ENCODE results near the gene FIGNL2.

The FIGNL2 gene

GRCh38 chr12:51825216-51825615, 23.3 kb downstream of the FIGNL2 start:
- H3K27me3 ChIP-seq (ENCODE audit: control insufficient read depth, insufficient read depth, low read length), result peaks cover 14% of the 10 kb centered on the region
- H3K9ac ChIP-seq (ENCODE audit: low read depth, low read length), result no peak overlapping the region
- H3K4me3 ChIP-seq (ENCODE audit: low read depth, low read length), result no peak overlapping the region
- H3K9me3 ChIP-seq (ENCODE audit: control insufficient read depth, insufficient read depth, low read length), result no peaks in the 10 kb centered on the region
- peaks cover 18% of the 10 kb centered on the region for H3K4me1 ChIP-seq (ENCODE audit: control insufficient read depth, insufficient read depth, low read length)
- H3K36me3 ChIP-seq (ENCODE audit: control insufficient read depth, insufficient read depth, low read length), result peaks cover 3% of the 10 kb centered on the region

DNA sequence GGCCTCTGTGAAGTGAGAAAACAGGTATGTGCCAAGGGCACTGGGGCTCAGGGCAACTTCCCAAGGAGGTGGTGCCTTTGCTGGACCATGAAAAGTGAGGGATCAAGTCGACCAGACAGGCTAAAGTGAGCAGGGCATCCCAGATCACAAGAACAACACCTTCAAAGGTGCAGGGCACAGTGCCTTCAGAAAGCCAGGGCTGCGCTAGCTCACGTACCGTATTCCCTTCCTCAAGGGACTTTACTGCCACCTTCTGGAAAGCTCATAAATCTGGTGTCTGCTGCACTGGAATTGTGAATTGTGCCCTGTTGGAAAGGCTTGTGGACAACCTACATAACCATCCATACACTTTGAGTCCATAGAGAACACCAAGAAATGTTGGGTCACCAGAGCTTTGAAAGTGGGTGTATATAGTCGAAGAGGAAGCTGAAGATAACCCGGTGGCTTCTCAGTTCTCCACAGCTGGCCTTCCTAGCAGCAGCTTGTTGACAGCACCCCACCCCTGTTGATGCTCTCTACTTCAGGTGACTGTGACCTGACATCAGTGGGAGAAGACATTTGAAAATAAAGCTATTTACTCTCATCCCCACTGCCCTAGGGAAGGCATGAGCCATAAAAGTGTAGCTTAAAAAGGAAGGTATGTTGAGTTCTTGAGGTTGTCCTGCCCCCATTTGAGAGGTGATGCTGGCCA, 24.5 kb downstream of the FIGNL2 start:
- H3K4me3 ChIP-seq (ENCODE audit: low read depth, low read length), result no peak overlapping the region
- peaks cover 3% of the 10 kb centered on the region for H3K36me3 ChIP-seq (ENCODE audit: control insufficient read depth, insufficient read depth, low read length)
- H3K4me1 ChIP-seq (ENCODE audit: control insufficient read depth, insufficient read depth, low read length), result peaks cover 12% of the 10 kb centered on the region
- peaks cover 25% of the 10 kb centered on the region for H3K27me3 ChIP-seq (ENCODE audit: control insufficient read depth, insufficient read depth, low read length)
- no peak overlapping the region for H3K9ac ChIP-seq (ENCODE audit: low read depth, low read length)
- no peaks in the 10 kb centered on the region for H3K9me3 ChIP-seq (ENCODE audit: control insufficient read depth, insufficient read depth, low read length)

GRCh38 chr12:51822956-51823355, 25.6 kb downstream of the FIGNL2 start:
- peaks cover 3% of the 10 kb centered on the region for H3K36me3 ChIP-seq (ENCODE audit: control insufficient read depth, insufficient read depth, low read length)

DNA sequence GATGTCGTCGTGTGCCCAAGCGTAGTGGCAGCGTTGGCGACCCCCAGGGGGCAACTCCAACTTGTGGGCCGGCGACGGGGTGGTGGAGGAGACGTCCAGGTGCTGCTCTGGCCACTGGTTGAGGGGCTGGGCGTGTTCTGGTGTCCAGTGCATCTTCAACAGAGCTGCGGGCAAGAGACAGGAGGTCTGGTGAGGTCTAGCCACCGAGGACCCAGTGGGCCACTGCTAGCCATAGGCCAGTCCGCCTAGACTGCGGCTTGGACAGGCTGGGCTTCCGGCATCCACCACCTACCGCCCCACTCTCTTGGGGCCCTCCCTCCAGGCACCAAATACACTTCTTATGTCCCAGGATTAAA, 26.3 kb downstream of the FIGNL2 start:
- Histone ChIP-seq H3K4me3 (ENCODE audit: low read depth, low read length) (peak overlapping the region; percentile 70), H3K27me3 (ENCODE audit: control insufficient read depth, insufficient read depth, low read length) (peaks cover 35% of the 10 kb centered on the region), H3K9me3 (ENCODE audit: control insufficient read depth, insufficient read depth, low read length) (no peaks in the 10 kb centered on the region), H3K36me3 (ENCODE audit: control insufficient read depth, insufficient read depth, low read length) (peaks cover 3% of the 10 kb centered on the region), H3K9ac (ENCODE audit: low read depth, low read length) (no peak overlapping the region), H3K4me1 (ENCODE audit: control insufficient read depth, insufficient read depth, low read length) (no peaks in the 10 kb centered on the region)

More at GRCh38 chr12:51822956-51823355, 25.6 kb downstream of the FIGNL2 start:
- H3K4me3 ChIP-seq (ENCODE audit: low read depth, low read length), result no peak overlapping the region
- peaks cover 3% of the 10 kb centered on the region for H3K4me1 ChIP-seq (ENCODE audit: control insufficient read depth, insufficient read depth, low read length)
- no peaks in the 10 kb centered on the region for H3K9me3 ChIP-seq (ENCODE audit: control insufficient read depth, insufficient read depth, low read length)
- H3K27me3 ChIP-seq (ENCODE audit: control insufficient read depth, insufficient read depth, low read length), result peaks cover 29% of the 10 kb centered on the region
- no peak overlapping the region for H3K9ac ChIP-seq (ENCODE audit: low read depth, low read length)

- Histone ChIP-seq H3K36me3 (ENCODE audit: control insufficient read depth, insufficient read depth, low read length) (peaks cover 3% of the 10 kb centered on the region), H3K9me3 (ENCODE audit: control insufficient read depth, insufficient read depth, low read length) (no peaks in the 10 kb centered on the region), H3K9ac (ENCODE audit: low read depth, low read length) (peak overlapping the region; percentile 87), H3K4me1 (ENCODE audit: control insufficient read depth, insufficient read depth, low read length) (no peaks in the 10 kb centered on the region), H3K27me3 (ENCODE audit: control insufficient read depth, insufficient read depth, low read length) (peaks cover 40% of the 10 kb centered on the region), H3K4me3 (ENCODE audit: low read depth, low read length) (peak overlapping the region; percentile 70)
Measured at GRCh38 chr12:51821440-51822260, 26.9 kb downstream of the FIGNL2 start.

DNA sequence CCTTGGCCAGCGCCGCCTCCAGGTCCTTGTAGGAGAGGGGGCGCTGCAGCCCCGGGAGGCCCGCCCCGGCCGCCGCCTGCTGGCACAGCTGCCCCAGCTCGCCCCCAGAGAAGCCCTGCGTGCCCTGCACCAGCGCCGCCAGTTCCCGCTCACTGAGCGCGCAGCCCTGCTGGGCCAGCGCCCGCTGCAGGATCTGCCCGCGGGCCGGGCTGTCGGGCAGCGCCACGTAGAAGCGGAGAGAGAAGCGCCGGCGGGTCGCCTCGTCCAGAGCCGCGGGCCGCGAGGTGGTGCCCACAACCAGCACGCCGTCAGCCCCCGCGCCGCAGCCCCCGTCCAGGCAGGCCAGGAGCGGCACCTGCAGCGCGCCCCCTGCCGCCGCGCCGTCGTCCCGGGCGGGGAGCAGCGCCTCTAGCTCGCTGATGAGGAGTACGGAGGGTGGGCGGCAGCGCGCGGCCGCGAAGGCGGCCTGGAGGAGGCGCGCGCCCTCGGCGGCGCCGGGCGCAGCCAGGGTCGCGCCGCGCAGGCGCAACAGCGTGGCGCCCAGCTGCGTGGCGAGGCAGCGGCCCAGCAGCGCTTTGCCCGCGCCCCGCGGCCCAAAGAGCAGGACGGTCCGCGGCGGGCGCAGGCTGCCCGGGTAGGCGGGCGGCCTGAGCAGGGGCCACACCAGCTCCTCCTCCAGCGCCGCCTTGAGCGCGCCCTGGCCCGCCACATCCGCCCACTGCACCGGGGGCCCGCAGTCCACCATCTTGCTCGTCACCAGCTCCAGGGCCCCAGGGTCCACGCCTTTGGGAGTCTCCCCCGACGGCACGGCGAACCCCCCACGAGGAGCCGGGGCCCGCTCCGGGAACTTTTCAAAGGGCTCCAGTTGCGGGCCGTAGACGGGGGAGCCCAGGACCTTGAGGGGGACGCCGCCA, 27.7 kb downstream of the FIGNL2 start:
- Histone ChIP-seq H3K27me3 (ENCODE audit: control insufficient read depth, insufficient read depth, low read length) (peaks cover 47% of the 10 kb centered on the region), H3K9ac (ENCODE audit: low read depth, low read length) (peak overlapping the region; percentile 87), H3K9me3 (ENCODE audit: control insufficient read depth, insufficient read depth, low read length) (no peaks in the 10 kb centered on the region), H3K4me1 (ENCODE audit: control insufficient read depth, insufficient read depth, low read length) (no peaks in the 10 kb centered on the region), H3K4me3 (ENCODE audit: low read depth, low read length) (peak overlapping the region; percentile 70), H3K36me3 (ENCODE audit: control insufficient read depth, insufficient read depth, low read length) (peaks cover 3% of the 10 kb centered on the region)

GRCh38 chr12:51819736-51820525, 28.6 kb downstream of the FIGNL2 start:
- no peaks in the 10 kb centered on the region for H3K4me1 ChIP-seq (ENCODE audit: control insufficient read depth, insufficient read depth, low read length)
- H3K36me3 ChIP-seq (ENCODE audit: control insufficient read depth, insufficient read depth, low read length), result peaks cover 3% of the 10 kb centered on the region
- H3K9ac ChIP-seq (ENCODE audit: low read depth, low read length), result no peak overlapping the region
- H3K4me3 ChIP-seq (ENCODE audit: low read depth, low read length), result peak overlapping the region; percentile 70
- H3K9me3 ChIP-seq (ENCODE audit: control insufficient read depth, insufficient read depth, low read length), result no peaks in the 10 kb centered on the region
- peaks cover 55% of the 10 kb centered on the region for H3K27me3 ChIP-seq (ENCODE audit: control insufficient read depth, insufficient read depth, low read length)

- H3K9ac ChIP-seq (ENCODE audit: low read depth, low read length), result no peak overlapping the region
- peaks cover 3% of the 10 kb centered on the region for H3K36me3 ChIP-seq (ENCODE audit: control insufficient read depth, insufficient read depth, low read length)
- H3K4me3 ChIP-seq (ENCODE audit: low read depth, low read length), result no peak overlapping the region
- no peaks in the 10 kb centered on the region for H3K9me3 ChIP-seq (ENCODE audit: control insufficient read depth, insufficient read depth, low read length)
- H3K4me1 ChIP-seq (ENCODE audit: control insufficient read depth, insufficient read depth, low read length), result no peaks in the 10 kb centered on the region
- H3K27me3 ChIP-seq (ENCODE audit: control insufficient read depth, insufficient read depth, low read length), result peaks cover 56% of the 10 kb centered on the region
Measured at GRCh38 chr12:51818566-51819300, 29.8 kb downstream of the FIGNL2 start.

GRCh38 chr12:51818086-51818485, 30.4 kb downstream of the FIGNL2 start:
- Histone ChIP-seq H3K9me3 (ENCODE audit: control insufficient read depth, insufficient read depth, low read length) (no peaks in the 10 kb centered on the region), H3K36me3 (ENCODE audit: control insufficient read depth, insufficient read depth, low read length) (peaks cover 3% of the 10 kb centered on the region), H3K9ac (ENCODE audit: low read depth, low read length) (no peak overlapping the region), H3K27me3 (ENCODE audit: control insufficient read depth, insufficient read depth, low read length) (peaks cover 56% of the 10 kb centered on the region), H3K4me3 (ENCODE audit: low read depth, low read length) (no peak overlapping the region), H3K4me1 (ENCODE audit: control insufficient read depth, insufficient read depth, low read length) (no peaks in the 10 kb centered on the region)

- peaks cover 57% of the 10 kb centered on the region for H3K27me3 ChIP-seq (ENCODE audit: control insufficient read depth, insufficient read depth, low read length)
- H3K9me3 ChIP-seq (ENCODE audit: control insufficient read depth, insufficient read depth, low read length), result no peaks in the 10 kb centered on the region
- H3K4me1 ChIP-seq (ENCODE audit: control insufficient read depth, insufficient read depth, low read length), result no peaks in the 10 kb centered on the region
- no peak overlapping the region for H3K4me3 ChIP-seq (ENCODE audit: low read depth, low read length)
- H3K36me3 ChIP-seq (ENCODE audit: control insufficient read depth, insufficient read depth, low read length), result peaks cover 3% of the 10 kb centered on the region
- no peak overlapping the region for H3K9ac ChIP-seq (ENCODE audit: low read depth, low read length)
Measured at GRCh38 chr12:51817027-51817953, 31.2 kb downstream of the FIGNL2 start.
